Measurements from ENCODE around the gene TPST1. TPM values are rescaled to one million over a fixed set of nuclear protein-coding genes. Genes with fewer than 3 reads are reported as not detected.
"Not testable (repeated sequence)": the region's sequence is repeated elsewhere in the genome, so short reads cannot be mapped to it uniquely, and the experiment has no call there.

The TPST1 gene
- total RNA-seq, 1 donor from 2014 or later: 6.5 TPM

- ChIA-PET CTCF (interaction anchor here (0.5 kb wide), 1 partner anchor 74 kb away, joined by 3 read pairs; no protein-coding TSS in a partner anchor), POLR2A (no interaction called here)
- DNase-seq: no peak
- Mint-ChIP-seq H3K27me3 (no peaks in the 10 kb centered on the region), H3K4me1 (no peaks in the 10 kb centered on the region), H3K9me3 (peaks cover 5% of the 10 kb centered on the region), H3K4me3 (no peak overlapping the region), H3K27ac (no peak overlapping the region), H3K36me3 (ENCODE audit: low read depth) (peaks cover 34% of the 10 kb centered on the region)
- TF ChIP-seq CTCF (IDR thresholded peaks at IDR 0.05): no peak
- no peak for ATAC-seq (ENCODE audit: low read depth)
- intact Hi-C loops (cut with micrococcal nuclease): no loop called here
Observed at GRCh38 chr7:66376264-66376945, 171.3 kb downstream of the TPST1 start.

GRCh38 chr7:66377045-66377444 is 171.9 kb downstream of the TPST1 start:
- Mint-ChIP-seq H3K36me3 (ENCODE audit: low read depth) (peaks cover 39% of the 10 kb centered on the region), H3K4me3 (no peak overlapping the region), H3K27ac (no peak overlapping the region), H3K4me1 (no peaks in the 10 kb centered on the region), H3K27me3 (no peaks in the 10 kb centered on the region), H3K9me3 (peaks cover 5% of the 10 kb centered on the region)
- no peak for TF ChIP-seq CTCF (IDR thresholded peaks at IDR 0.05)
- intact Hi-C loops (cut with micrococcal nuclease): no loop called here
- CTCF ChIA-PET: no interaction called here
- DNase-seq (no peak), ATAC-seq (ENCODE audit: low read depth) (no peak)
- POLR2A ChIA-PET: no interaction called here

- no peak for DNase-seq
- intact Hi-C loops (cut with micrococcal nuclease): no loop called here
- Mint-ChIP-seq H3K9me3 (peaks cover 5% of the 10 kb centered on the region), H3K36me3 (ENCODE audit: low read depth) (peaks cover 42% of the 10 kb centered on the region), H3K27ac (no peak overlapping the region), H3K4me1 (no peaks in the 10 kb centered on the region), H3K27me3 (no peaks in the 10 kb centered on the region), H3K4me3 (no peak overlapping the region)
- TF ChIP-seq CTCF (IDR thresholded peaks at IDR 0.05): no peak
- CTCF ChIA-PET: no interaction called here
- POLR2A ChIA-PET: no interaction called here
- ATAC-seq (ENCODE audit: low read depth): no peak
Observed at GRCh38 chr7:66377714-66378113, 172.6 kb downstream of the TPST1 start.

- no peak for TF ChIP-seq CTCF (IDR thresholded peaks at IDR 0.05)
- Mint-ChIP-seq H3K4me3 (no peak overlapping the region), H3K36me3 (ENCODE audit: low read depth) (peaks cover 42% of the 10 kb centered on the region), H3K27me3 (no peaks in the 10 kb centered on the region), H3K9me3 (peaks cover 5% of the 10 kb centered on the region), H3K27ac (no peak overlapping the region), H3K4me1 (no peaks in the 10 kb centered on the region)
- DNase-seq (no peak), ATAC-seq (ENCODE audit: low read depth) (no peak)
- POLR2A ChIA-PET: no interaction called here
- intact Hi-C loops (cut with micrococcal nuclease): no loop called here
- CTCF ChIA-PET: no interaction called here
Observed at GRCh38 chr7:66379542-66380160, 174.5 kb downstream of the TPST1 start.

- no peaks in the 10 kb centered on the region for H3K4me1 Mint-ChIP-seq
- peaks cover 42% of the 10 kb centered on the region for H3K36me3 Mint-ChIP-seq (ENCODE audit: low read depth)
- DNase-seq (no peak), ATAC-seq (ENCODE audit: low read depth) (no peak)
- intact Hi-C loops (cut with micrococcal nuclease): no loop called here
- no peak overlapping the region for H3K27ac Mint-ChIP-seq
- H3K4me3 Mint-ChIP-seq: no peak overlapping the region
- CTCF ChIA-PET: no interaction called here
- no peaks in the 10 kb centered on the region for H3K27me3 Mint-ChIP-seq
- POLR2A ChIA-PET: no interaction called here
- no peak for TF ChIP-seq CTCF (IDR thresholded peaks at IDR 0.05)
- peaks cover 5% of the 10 kb centered on the region for H3K9me3 Mint-ChIP-seq
Observed at GRCh38 chr7:66380272-66380888, 175.2 kb downstream of the TPST1 start.

- intact Hi-C loops (cut with micrococcal nuclease); POLR2A ChIA-PET; DNase-seq; H3K4me1 Mint-ChIP-seq; ATAC-seq (ENCODE audit: low read depth); H3K27ac Mint-ChIP-seq; H3K4me3 Mint-ChIP-seq; CTCF ChIA-PET; H3K27me3 Mint-ChIP-seq; H3K9me3 Mint-ChIP-seq: not testable (repeated sequence)
- H3K36me3 Mint-ChIP-seq (ENCODE audit: low read depth): peaks cover 40% of the 10 kb centered on the region
Observed at GRCh38 chr7:66382182-66382923, 177.2 kb downstream of the TPST1 start.

GRCh38 chr7:66385191-66385905 is 180.2 kb downstream of the TPST1 start:
- DNase-seq; H3K27me3 Mint-ChIP-seq; H3K4me3 Mint-ChIP-seq; H3K27ac Mint-ChIP-seq; H3K4me1 Mint-ChIP-seq; H3K9me3 Mint-ChIP-seq; POLR2A ChIA-PET; ATAC-seq (ENCODE audit: low read depth); CTCF ChIA-PET; intact Hi-C loops (cut with micrococcal nuclease): not testable (repeated sequence)
- H3K36me3 Mint-ChIP-seq (ENCODE audit: low read depth): peaks cover 19% of the 10 kb centered on the region

All from activated B cell treated with CpG ODN at 0.5 μM for 24 hours (primary cell).